Right ventricle myocardium inferior (tissue), 1 donor: ENCODE results near the gene SYNDIG1. TPM values are rescaled to one million over a fixed set of nuclear protein-coding genes. Genes with fewer than 3 reads are reported as not detected.

Experiments used
- ATAC-seq: fragments of 200-7000 bp; cut with Tn5 transposase; one replicate; pipeline ENCODE4 v1.9.1; 2020; ENCODE audit warnings: mild to moderate bottlenecking, moderate library complexity
- DNase-seq: peaks from one replicate; pipeline ENCODE4 v3.0.0; 2021; ENCODE audit errors: missing footprints
- intact Hi-C: fragments of 100-400 bp; cut with DNase I; formaldehyde crosslinking; loops from one replicate; pipeline ENCODE4 v1.11.0; 2022
- total RNA-seq: library from RNA; stranded (reverse); fragmentation: NEBNext Ultra II Directional; extraction: Animal tissue kit (Norgen Biotek cat#: 25700); gene quantifications from one replicate; pipeline ENCODE4 v1.2.1, GENCODE V29; 2021
- donor health status: DM: no; HTN: yes; CAD: no; lungs with severe emphysema.

Gene SYNDIG1
- total RNA-seq, 1 donor from 2014 or later, result 15.8 TPM

DNA sequence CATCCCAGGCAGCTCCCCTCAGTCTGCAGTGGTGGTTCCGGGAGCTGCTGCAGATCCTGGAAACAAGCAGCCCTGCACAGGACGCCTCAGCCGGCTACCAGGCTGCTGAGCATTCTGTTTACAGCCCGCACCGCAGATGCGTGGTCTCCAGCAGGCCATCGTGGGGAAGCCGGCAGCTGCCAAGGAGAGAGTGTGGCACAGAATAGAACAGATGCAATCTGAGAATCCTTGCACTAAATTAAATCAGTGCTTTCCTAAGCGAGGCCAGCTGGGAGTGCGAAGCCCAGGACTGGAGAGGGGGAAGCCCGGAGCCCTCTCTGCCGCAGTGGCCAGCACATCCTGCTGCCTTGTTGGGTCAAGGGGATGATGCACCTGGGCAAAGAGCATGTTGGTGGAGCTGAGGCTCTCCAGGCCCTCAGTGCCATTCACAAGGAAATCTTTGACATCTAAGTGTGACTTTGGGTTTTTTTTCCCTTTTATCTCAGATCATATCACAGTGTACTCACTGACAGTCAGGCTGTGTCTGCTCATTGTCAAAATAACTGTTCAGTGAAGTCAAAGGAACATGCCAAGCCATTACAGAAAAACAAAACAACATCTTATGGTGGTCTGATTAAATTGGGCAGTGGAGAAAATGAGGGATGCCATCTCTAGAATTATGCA, 118.1 kb downstream of the SYNDIG1 start:
- DNase-seq (no peak), ATAC-seq (no peak)
- intact Hi-C loops, result no loop called here

- ATAC-seq (no peak), DNase-seq (no peak)
- intact Hi-C loops, result no loop called here
Observed at GRCh38 chr20:24588047-24588635, 118.7 kb downstream of the SYNDIG1 start.

DNA sequence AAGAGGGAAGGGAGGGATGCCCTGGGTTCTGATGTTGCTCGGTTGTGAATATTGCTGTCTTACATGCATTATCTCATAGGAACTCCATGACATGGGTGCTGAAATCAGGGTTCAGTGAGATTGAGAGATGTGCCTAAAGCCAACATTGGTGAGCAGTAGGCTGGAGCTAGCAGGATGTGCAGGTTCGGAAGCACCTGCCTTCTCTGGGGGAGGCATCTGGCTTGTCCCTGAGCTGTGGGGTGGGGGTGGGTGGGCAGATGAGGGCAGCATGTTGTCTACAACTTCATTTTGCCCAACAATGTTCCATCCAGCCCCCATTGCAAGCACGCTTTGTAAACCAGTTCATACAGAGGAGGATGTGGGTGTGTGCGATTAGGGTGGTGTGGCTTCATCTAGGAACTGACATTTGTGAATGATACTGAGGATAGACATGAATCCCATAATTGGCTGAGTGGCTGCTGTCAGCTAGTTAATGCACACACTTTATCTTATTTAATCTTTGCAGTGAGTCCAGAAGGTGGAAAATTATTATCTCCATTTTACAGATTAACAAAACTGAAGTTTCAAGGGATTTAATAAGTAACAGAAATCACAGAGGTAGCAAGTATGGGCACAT, 119.4 kb downstream of the SYNDIG1 start:
- intact Hi-C loops, result no loop called here
- DNase-seq, result no peak

DNA sequence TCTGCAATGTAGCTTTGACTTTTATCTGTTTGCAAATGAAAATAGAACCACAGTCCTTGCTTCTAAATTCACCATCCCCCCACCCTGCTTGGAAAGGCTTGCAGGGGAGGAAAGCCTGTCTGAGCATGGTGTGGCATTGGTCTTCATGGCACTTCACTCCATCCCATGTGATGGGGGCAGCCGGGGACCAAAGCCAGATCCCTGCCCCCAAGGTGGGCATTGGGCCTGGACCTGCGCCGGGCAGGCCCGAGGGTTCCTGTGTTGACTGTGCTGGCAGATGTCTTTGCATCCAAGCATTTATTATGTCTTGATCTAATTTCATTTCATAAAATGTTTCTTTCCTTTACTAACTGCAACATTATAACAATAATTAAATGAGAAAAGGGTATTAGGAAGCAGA, 120.0 kb downstream of the SYNDIG1 start:
- DNase-seq, result no peak
- no peak for ATAC-seq
- intact Hi-C loops, result no loop called here

More for the DNA sequence above, 119.4 kb downstream of the SYNDIG1 start:
- ATAC-seq, result no peak

DNA sequence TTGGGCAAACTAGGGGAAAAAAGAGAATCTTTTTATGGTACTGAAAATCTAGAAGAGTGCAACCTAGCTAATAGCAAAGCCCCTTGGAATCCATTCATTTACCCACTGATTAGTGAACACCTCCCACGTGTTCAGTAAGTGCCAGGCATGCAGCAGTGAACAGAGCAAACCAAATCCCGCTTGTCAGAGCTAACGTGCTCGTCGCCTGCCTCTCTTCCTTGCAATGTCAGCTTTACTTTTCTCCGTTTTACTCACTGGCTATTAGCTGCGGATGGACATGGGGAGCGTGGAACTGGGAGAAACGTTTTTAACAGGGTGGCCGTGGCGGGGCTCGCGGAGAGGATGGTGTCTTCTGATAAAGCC, 120.4 kb downstream of the SYNDIG1 start:
- no peak for DNase-seq
- ATAC-seq, result no peak
- intact Hi-C loops, result no loop called here

DNA sequence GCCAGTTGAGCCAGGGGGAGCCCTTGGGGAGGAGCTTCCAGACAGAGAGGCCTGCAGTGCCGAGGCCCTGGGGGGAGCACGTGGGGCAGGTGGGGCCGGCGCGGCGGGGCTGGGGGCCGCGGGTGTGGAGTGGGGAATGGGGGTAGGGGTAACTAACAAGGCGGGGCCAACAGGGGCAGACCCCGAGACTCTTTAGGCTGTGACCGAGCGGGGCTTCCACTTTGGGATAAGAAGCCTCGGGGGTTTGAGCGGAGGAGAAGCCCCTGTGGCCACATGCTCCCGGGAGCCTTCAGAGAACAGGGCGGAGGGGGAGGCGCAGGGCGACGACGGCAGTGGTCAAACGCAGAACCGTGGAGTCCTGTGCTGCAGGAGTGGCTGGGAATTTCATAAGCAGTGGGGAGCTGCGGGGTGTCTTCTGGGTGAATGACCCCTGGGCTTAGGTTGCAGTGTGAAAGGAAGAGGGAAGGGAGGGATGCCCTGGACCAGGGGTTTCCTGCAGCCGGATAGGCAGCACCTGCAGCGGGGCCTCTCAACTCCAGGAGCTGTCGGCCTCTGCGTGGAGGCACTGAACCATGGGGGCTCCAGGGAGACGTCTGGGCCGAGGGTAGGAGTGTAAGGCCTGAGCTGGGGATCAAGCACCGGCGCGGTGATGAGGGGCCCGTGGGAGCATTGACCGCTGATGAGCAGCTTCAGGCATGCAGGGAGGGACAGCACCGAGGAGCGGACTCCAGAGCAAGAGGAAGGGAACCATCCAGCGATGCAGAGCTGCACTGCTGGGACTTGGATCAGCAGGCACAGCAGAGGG, 121.0 kb downstream of the SYNDIG1 start:
- intact Hi-C loops, result no loop called here
- DNase-seq (no peak), ATAC-seq (no peak)

GRCh38 chr20:24597051-24597450, 127.6 kb downstream of the SYNDIG1 start:
- ATAC-seq (no peak), DNase-seq (no peak)
- intact Hi-C loops, result no loop called here

- ATAC-seq (no peak), DNase-seq (no peak)
- intact Hi-C loops, result no loop called here
Observed at GRCh38 chr20:24598346-24598745, 128.9 kb downstream of the SYNDIG1 start.

DNA sequence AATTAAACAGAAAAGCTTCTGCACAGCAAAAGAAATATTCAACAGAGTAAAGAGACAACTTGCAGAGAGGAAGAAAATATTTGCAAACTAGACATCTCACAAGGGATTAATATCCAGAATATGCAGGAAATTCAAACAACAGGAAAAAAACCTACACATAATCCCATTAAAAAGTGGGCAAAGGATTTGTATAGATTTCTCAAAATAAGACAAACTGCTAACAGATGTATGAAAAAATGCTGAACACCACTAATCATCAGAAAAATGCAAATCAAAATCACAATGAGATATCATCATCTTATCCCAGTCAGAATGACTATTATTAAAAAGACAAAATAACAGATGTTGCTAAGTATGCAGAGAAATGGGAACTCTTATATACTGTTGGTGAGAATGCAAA, 129.6 kb downstream of the SYNDIG1 start:
- ATAC-seq (no peak), DNase-seq (no peak)
- intact Hi-C loops, result no loop called here

- intact Hi-C loops, result no loop called here
- DNase-seq (no peak), ATAC-seq (no peak)
Observed at GRCh38 chr20:24600012-24600411, 130.6 kb downstream of the SYNDIG1 start.

GRCh38 chr20:24603454-24603853, 134.0 kb downstream of the SYNDIG1 start:
- no peak for ATAC-seq
- intact Hi-C loops, result no loop called here

DNA sequence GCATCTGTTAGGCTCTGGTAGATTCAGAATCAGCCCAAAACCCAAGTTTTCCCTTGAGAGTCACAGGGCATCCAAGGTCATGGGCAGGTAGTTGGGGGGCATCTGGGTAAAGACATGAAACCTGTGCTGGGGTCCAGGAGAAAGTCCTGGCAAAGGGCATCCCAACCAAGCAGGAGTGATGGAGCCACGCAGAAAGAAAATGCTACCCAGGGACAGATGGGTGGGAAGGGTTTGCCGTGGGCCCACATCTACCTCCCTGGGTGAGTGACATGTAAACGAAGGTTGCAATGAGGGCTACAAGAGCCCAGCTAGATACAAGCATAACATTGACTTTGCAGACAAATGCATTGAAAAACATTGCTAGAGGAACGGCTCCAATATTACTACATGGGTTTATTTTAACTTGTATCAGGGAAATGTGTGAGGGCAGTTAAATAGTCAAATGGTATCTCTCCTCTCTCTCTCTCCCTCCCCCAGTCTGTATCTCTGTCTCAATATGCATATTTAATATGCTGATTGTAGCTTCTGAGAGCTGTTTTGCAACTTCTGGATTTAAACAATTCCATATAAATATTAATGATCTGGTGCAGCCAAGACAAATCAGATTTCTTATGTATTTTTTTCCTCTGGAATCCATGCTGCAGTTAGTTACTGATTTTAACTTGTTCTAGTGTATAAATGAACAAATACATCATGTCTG, 135.7 kb downstream of the SYNDIG1 start:
- DNase-seq (no peak), ATAC-seq (no peak)
- intact Hi-C loops, result no loop called here

More at GRCh38 chr20:24603454-24603853, 134.0 kb downstream of the SYNDIG1 start:
- no peak for DNase-seq

- DNase-seq (no peak), ATAC-seq (no peak)
- intact Hi-C loops, result no loop called here
Observed at GRCh38 chr20:24605937-24606455, 136.6 kb downstream of the SYNDIG1 start.

- ATAC-seq (no peak), DNase-seq (no peak)
- intact Hi-C loops, result no loop called here
Observed at GRCh38 chr20:24607402-24607801, 138.0 kb downstream of the SYNDIG1 start.

DNA sequence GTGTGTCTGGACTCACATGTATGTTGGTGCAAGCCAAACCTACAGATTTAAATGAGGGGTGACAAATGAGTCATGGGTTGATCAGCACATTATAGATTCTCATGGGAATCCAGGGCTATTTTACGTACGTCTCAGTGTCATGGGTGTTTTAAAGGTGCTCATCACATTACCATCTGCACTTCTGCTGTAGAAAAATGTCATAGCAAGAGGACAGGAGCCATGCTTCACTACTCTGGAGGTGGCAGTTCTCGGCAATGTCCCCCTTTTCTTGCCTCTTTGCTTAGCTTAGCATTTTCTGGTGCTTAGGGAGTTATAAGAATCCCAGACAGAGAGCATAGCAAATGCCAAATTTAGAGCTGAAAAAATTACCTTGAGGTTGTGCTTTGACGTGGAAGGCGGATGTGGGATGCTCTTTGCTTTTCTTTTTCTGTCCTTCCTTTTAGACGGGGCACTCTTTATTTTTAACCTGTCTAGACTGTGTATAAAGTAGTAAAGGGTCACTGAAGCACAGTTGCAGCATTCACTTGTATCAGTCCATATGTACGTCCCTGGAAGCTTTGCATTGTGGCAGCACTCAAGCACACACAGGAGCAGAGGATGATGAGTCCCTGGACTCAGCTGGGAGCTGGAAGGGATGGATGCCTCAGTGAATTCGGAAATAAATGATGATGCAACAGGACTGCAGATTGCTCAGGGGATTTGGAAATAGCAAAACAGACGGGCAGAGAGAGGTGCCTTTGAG, 139.7 kb downstream of the SYNDIG1 start:
- intact Hi-C loops, result no loop called here

DNA sequence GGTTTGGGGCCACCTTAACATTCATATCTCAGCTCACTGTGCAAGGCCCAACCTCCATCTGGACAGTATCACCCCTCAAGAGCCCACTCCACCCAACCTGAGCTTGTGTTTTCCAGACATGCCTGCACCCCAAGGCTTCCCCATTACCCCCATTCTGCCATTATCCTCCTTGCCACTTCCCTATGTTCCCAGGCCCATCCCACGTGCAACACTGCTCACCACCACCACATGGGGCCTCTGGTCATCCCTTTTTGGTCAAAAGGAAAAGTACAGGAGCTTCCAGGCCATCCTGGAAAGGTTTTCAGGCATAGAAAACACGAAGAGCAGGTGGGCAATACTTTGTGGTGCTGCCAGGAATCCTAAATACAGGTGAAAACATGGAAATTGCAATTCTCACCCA, 140.3 kb downstream of the SYNDIG1 start:
- ATAC-seq (no peak), DNase-seq (no peak)
- intact Hi-C loops, result no loop called here

More for the DNA sequence above, 139.7 kb downstream of the SYNDIG1 start:
- no peak for ATAC-seq
- DNase-seq, result no peak

DNA sequence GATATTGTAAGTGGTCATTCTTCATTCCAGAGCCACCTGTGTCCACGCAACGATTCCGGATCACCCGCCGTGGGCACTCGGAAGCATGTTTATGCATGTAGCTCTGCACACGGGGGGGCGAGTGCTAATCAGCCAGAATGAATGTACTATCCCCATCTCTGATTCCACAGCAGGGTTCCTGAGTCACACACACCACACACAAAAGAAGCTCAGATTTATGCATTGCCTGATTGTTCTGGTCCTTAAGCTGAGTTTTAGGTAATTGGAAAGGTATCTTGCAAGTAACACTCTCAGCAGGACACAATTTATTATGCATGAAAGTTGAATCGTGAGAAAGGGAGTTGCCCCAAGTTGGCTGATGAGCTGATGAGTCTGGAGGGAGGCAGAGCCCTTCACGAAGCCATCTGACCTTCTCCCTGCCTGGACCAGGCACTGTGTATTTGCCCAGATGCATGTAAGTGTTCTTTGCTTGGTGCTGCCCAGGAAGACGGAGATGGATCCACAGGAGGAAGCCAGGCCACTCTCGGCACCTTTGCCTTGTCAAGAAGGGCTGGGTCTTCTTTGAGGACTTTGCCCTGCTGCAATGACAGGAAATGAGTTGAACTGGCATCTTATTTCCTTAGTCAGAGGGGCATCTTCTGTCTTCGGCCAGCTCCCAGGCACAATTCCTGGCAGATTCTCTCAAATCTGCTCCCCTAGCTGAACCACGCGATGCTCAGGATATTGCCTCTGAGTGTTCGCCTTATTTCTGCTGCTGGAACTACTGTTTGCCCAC, 141.1 kb downstream of the SYNDIG1 start:
- DNase-seq (no peak), ATAC-seq (no peak)
- intact Hi-C loops, result no loop called here
